GM19035 (cell line): ENCODE results near the gene MAPK8IP3.
"Not testable (repeated sequence)": the region's sequence is repeated elsewhere in the genome, so short reads cannot be mapped to it uniquely, and the experiment has no call there.

Experiments
- ATAC-seq: cut with Tn5 transposase; IDR thresholded peaks from one replicate; pipeline ENCODE4 v1.9.1; 2021; ENCODE audit not compliant: unreplicated experiment

The MAPK8IP3 gene

GRCh38 chr16:1710811-1711507, 5.0 kb downstream of the MAPK8IP3 start:
- no peak for ATAC-seq

- ATAC-seq = no peak
Observed at GRCh38 chr16:1712791-1713261, 6.8 kb downstream of the MAPK8IP3 start.

DNA sequence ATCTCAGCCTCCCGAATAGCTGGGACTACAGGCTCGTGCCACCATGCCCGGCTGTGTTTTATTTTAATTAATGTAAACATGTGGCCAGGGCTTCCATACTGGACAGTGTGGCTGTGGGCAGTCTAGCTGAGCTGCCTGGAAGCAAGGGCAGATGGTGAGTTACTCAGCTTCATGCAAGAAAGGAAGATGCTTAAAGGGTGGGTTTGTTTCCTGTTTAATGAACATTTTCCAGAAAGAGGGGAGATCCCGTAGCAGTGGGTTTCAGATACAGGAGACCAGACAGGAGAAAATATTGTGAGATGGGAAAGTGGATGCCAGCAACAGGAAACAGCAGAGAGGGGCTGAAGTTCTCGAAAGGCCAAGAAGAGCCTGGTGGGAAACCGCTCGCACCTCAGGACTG, 7.3 kb downstream of the MAPK8IP3 start:
- ATAC-seq = no peak

DNA sequence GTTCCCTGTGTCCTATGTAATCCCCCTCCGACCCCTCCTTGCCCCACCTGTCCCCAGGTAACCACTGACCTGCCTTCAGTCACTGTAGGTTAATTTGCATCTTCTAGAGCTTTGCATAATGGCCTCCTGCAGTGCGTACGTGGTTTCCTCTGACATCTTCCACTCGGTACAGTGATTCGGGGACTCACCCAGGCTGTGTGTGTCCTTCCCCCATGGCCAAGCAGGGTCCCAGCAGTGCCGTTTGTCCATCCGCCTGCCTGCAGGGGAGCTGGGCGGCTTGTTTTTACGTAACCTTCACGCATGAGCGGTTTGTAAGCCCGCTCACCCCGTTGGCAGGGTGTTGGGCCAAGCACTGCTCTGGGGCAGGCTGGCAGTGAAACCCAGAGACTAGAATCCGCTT, 7.9 kb downstream of the MAPK8IP3 start:
- peak; percentile 77 for ATAC-seq

DNA sequence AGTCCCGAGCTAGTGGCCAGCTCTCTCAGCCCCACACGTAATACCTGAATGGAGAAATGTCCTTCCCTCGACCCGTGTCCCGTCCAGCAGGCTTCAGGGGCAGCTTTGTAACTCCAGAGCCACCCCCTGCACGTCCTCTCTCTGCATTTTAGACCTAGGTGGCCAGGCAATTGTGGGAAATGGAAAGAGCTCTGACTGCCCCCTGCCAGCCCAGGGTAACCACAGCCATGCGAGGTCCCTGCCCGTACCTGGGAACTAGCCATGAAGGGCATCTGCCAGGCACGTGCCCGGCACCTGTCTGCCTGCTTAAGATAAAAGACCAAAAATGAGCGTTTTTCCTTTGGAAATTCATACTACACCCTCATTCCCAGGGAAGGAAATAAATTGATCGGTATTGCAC, 9.2 kb downstream of the MAPK8IP3 start:
- no peak for ATAC-seq

- ATAC-seq = not testable (repeated sequence)
Observed at GRCh38 chr16:1718236-1718635, 12.2 kb downstream of the MAPK8IP3 start.

DNA sequence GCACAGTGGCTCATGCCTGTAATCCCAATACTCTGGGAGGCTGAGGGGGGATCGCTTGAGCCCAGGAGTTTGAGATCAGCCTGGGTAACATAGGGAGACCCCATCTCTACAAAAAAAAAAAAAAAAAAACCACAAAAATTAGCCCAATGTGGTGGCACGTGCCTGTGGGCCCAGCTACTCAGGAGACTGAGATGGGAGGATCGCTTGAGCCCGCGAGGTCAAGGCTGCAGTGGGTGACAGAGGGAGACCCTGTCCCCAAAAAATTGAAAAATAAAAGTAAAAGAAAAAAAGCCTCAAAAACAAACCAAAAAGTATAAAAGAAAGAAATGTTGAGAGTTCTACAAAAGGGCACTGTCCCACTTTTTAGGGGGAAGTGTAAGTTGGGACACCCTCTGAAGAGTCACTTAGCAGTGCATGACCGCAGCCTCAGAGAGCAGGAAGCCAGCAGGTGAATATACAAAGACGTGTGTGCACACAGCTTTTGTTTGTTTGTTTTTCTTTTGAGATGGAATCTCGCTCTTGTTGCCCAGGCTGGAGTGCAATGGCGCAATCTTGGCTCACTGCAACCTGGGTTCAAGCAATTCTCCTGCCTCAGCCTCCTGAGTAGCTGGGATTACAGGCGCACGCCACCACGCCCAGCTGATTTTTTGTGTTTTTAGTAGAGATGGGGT, 13.7 kb downstream of the MAPK8IP3 start:
- not testable (repeated sequence) for ATAC-seq

- no peak for ATAC-seq
Observed at GRCh38 chr16:1721372-1721771, 15.4 kb downstream of the MAPK8IP3 start.

DNA sequence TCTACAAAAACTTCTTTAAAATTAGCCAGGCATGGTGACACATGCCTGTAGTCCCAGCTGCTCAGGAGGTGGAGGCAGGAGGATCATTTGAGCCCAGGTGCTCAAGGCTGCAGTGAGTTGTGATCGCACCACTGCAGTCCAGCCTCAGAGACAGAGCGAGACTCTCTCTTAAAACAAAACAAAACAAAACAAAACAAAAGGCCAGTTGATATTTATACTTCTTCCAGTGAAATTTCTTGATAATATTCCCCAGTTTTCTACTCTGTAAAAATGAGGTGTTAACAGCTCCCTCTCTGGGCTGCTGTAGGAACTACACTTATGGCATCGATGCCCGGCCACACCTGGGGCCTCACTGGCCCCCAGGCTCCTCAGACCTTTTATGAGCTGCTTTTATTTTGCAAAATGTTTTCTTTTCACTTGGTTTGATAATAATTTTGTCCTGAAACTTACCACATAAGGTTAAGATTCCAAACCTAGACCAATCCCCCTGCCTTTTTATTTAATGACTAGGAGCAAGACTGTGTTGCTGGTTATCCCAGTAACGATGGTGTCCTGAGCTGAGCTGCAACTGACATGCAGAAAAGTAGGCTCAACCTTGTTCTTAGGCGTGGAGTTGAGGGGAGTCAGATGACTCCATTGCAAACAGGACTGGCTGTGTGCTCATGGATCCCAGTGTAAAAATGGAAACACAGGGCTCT, 17.6 kb downstream of the MAPK8IP3 start:
- ATAC-seq = no peak

DNA sequence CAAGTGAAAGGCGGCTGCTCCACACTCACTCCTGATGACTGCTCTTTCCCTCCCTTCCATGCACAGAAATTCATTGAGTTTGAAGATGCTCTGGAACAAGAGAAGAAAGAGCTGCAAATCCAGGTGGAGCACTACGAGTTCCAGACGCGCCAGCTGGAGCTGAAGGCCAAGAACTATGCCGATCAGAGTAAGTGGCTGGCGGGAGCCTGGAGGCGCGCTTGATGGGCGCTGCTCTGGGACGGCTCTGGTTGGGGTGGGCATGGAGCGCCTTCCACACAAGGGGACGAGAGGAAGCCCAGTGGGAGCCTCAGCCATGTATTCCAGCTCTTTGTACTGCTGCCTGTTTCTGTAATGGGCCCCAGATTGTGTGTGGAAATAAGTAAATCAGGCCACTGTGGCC, 18.5 kb downstream of the MAPK8IP3 start:
- no peak for ATAC-seq

DNA sequence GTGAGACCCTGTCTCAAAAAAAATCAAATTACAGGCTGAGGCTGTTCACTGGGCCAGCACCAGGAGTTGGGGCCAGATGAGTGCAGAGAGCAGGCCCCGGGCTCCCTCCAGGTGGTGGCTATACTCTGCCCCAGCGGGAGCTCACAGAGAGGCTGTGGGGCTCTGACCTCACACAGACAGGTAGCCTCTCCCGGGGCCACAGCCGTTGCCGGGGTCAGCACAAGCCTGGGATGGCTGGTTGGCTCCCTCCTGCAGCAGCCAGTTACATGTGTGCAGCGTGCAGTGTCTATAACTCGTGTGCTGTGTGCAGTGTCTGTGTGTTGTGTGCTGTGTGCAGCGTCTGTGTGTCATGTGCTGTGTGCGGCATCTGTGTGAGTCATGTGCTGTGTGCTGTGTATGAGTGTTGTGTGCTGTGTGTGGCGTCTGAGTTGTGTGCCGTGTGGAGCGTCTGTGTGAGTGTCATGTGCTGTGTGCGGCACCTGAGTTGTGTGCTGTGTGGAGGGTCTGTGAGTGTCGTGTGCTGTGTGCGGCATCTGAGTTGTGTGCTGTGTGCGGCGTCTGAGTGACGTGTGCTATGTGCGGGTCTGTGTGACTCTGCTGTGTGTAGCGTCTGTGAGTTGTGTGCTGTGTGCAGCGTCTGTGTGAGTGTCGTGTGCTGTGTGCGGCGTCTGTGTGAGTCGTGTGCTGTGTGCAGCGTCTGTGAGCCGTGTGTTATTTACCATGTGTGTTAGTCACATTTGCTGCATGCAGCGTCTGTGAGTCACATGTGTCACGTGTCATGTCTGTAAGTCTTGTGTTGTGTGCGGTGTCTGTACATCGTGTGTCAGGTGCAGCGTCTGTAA, 20.9 kb downstream of the MAPK8IP3 start:
- ATAC-seq = no peak

GRCh38 chr16:1727651-1728624, 21.9 kb downstream of the MAPK8IP3 start:
- no peak for ATAC-seq

DNA sequence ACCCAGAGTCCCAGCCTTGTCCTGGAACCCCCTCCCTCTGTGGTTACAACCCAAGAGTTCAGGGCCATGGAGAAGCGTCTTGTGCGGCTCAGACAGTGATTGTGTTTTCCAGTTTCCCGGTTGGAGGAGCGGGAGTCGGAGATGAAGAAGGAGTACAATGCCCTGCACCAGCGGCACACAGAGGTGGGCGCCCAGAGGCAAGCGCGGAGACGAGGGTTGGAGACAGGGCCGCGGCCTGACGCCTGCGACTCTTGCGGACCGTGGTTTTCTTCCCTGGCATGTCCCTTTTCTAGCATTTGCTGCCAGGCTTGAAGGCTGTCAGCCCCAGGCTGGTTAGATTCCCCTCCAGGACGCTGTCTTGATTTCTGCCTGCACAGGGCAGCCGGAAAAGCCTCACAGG, 23.0 kb downstream of the MAPK8IP3 start:
- ATAC-seq = no peak

DNA sequence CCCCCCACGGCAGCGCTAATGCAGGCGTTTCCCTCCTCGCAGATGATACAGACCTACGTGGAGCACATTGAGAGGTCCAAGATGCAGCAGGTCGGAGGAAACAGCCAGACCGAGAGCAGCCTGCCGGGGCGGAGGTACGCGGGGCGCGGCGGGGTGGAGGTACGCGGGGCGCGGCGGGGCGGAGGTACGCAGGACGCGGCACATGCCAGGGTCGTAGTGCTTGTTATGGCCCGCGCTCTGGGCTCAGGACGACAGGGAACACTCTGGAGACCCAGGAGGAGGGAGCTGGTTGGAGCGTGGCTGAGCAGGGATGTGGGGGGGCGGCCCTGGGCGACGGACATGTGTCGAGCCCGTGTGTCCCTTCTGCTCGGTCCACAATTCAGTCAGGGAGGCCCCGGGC, 23.4 kb downstream of the MAPK8IP3 start:
- no peak for ATAC-seq

DNA sequence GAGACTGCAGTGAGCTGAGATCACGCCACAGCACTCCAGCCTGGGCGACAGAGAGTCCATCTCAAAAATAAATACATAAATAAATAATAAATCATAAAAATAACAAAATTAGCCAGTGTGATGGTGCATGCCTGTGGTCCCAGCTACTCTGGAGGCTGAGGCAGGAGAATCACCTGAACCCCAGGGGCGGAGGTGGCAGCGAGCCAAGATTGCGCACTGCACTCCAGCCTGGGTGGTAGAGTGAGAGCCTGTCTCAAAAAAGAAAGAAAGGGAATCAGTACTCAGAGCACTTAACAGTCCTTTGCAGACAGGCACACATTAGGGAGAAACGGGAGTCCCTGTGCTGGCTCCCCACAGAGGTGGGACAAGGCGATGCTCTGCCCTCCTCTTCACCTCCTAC, 25.1 kb downstream of the MAPK8IP3 start:
- no peak for ATAC-seq

GRCh38 chr16:1731603-1732002, 25.6 kb downstream of the MAPK8IP3 start:
- no peak for ATAC-seq

DNA sequence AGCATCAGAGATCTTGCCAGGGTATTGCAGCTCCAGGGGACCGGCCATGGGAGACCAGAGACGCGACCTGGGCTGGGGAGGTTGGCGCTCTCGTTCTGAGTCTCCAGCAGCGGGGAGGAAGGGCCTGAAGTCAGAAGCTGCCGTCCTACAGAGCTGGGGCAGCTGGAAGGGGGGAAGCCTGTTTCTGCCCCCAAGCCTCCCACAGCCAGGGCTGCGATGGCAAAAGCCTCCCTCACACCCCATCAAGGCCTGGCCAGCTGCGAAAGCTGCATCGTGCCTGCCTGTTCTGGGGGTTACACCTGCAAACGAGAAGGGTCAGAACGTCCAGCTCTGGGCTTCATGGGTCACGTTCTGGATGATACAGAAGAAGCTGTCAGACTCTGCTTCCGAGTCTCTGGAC, 26.1 kb downstream of the MAPK8IP3 start:
- no peak for ATAC-seq

- ATAC-seq = not testable (repeated sequence)
Observed at GRCh38 chr16:1732551-1732987, 26.6 kb downstream of the MAPK8IP3 start.

- no peak for ATAC-seq
Observed at GRCh38 chr16:1734123-1734522, 28.1 kb downstream of the MAPK8IP3 start.

DNA sequence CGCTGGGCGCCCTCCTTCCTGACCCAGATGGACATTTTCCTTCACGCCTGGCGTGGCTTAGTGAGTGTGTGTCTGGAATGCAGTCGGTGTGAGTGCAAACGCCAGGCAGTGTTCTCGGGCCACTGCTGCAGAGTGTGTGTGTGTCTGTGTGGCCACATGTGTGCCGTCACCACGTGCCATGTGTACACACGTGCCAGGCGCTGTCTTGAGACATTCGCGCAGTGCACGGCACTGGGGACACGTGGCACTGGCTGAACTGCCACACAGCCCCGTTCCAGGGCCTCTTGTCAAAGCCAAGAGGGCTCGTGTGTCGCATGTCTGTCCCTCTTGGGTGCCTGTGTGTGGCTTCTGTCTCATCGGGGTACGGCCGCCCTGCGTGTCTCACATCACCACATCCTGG, 28.8 kb downstream of the MAPK8IP3 start:
- ATAC-seq = no peak
